B cell (primary cell): ENCODE data around the gene ADD3. TPM values are rescaled to one million over a fixed set of nuclear protein-coding genes. Genes with fewer than 3 reads are reported as not detected.
A peak's percentile ranks its signal among the peaks of the same experiment; 100 is the strongest.

Experiments used
- ATAC-seq: fragments of 200-7000 bp; cut with Tn5 transposase; one replicate; pipeline ENCODE4 v1.10.0; 2021; ENCODE audit warnings: low read depth, mild to moderate bottlenecking, moderate number of reproducible peaks, moderate library complexity
- CTCF ChIA-PET: fragments of 350-600 bp; sonication (Branson Sonifier 250); formaldehyde crosslinking; loops from one replicate; lab custom pipeline; 2021; ENCODE audit warnings: antibody characterized with exemption, inconsistent platforms; lab: Charles Lee
- POLR2A ChIA-PET: fragments of 350-600 bp; sonication (Branson Sonifier 250); formaldehyde crosslinking; loops from one replicate; lab custom pipeline; 2021; ENCODE audit warnings: antibody characterized with exemption; lab: Charles Lee
- DNase-seq: peaks from one replicate; pipeline ENCODE4 v3.0.0; 2013
- H2AFZ ChIP-seq: 2 replicates; pipeline ENCODE4 v1.6.1; 2012; ENCODE audit warnings: mild to moderate bottlenecking, low read depth, low read length; ENCODE audit not compliant: insufficient read depth, poor library complexity, severe bottlenecking
- H3K27ac ChIP-seq, 2 donors: 1 replicate in 1 of 2; 2 replicates in 1 of 2; pipeline ENCODE4 v1.5.1; 2012 to 2013; ENCODE audit warnings: low read length in 2 of 2, mild to moderate bottlenecking in 2 of 2, moderate library complexity in 1 of 2
- H3K27me3 ChIP-seq, 4 experiments: fragments of 200-600 bp in 1 of 4; sonication (generic) in 1 of 4; replicated peaks in 1 of 4; 1 replicate in 2 of 4; 2 replicates in 2 of 4; pipeline versions ENCODE4 v1.6.1 to v1.7.0; 2013 to 2016; ENCODE audit warnings: low read length in 3 of 4, mild to moderate bottlenecking in 2 of 4, mixed read lengths in 1 of 4, moderate library complexity in 1 of 4; ENCODE audit not compliant: insufficient read depth in 4 of 4, control insufficient read depth in 3 of 4; ENCODE audit errors: control extremely low read depth in 1 of 4
- H3K36me3 ChIP-seq, 2 experiments: replicated peaks in 1 of 2; 1 replicate in 1 of 2; 2 replicates in 1 of 2; pipeline versions ENCODE4 v1.6.1 to v1.7.1; 2013; ENCODE audit warnings: low read length in 1 of 2; ENCODE audit not compliant: insufficient read depth in 2 of 2, control insufficient read depth in 1 of 2; ENCODE audit errors: control extremely low read depth in 1 of 2, extremely low read depth in 1 of 2
- H3K4me1 ChIP-seq, 2 donors: fragments of 200-600 bp in 1 of 2; sonication (generic) in 1 of 2; 1 replicate in 1 of 2; 2 replicates in 1 of 2; pipeline versions ENCODE4 v1.5.1 to v1.6.1; 2013 to 2017; ENCODE audit warnings: low read length in 2 of 2; ENCODE audit not compliant: control insufficient read depth in 2 of 2, insufficient read depth in 2 of 2
- H3K4me2 ChIP-seq: replicated peaks from 2 replicates; pipeline ENCODE3; 2012; ENCODE audit warnings: mild to moderate bottlenecking, low read depth, low read length; ENCODE audit not compliant: poor library complexity, severe bottlenecking
- H3K4me3 ChIP-seq, 5 experiments: fragments of 200-600 bp in 1 of 5; sonication (generic) in 1 of 5; 1 replicate in 3 of 5; 2 replicates in 2 of 5; pipeline versions ENCODE4 v1.5.1 to v1.7.0; 2011 to 2016; ENCODE audit warnings: low read length in 4 of 5, mild to moderate bottlenecking in 4 of 5, low read depth in 2 of 5, control low read depth in 1 of 5, moderate library complexity in 1 of 5; ENCODE audit not compliant: insufficient read depth in 1 of 5; ENCODE audit errors: control extremely low read depth in 1 of 5, extremely low read depth in 1 of 5
- H3K79me2 ChIP-seq: fragments of 200-600 bp; sonication (generic); one replicate; pipeline ENCODE4 v1.6.0; 2016; ENCODE audit warnings: low read length; ENCODE audit not compliant: control insufficient read depth, insufficient read depth
- H3K9ac ChIP-seq: fragments of 200-600 bp; sonication (generic); 2 replicates; pipeline ENCODE4 v1.6.1; 2017; ENCODE audit warnings: mild to moderate bottlenecking, low read length, moderate library complexity
- H3K9me3 ChIP-seq, 3 donors: one replicate each; pipeline versions ENCODE4 v1.6.1 to v1.7.1; 2013; ENCODE audit warnings: low read length in 2 of 3; ENCODE audit not compliant: control insufficient read depth in 2 of 3, insufficient read depth in 1 of 3; ENCODE audit errors: control extremely low read depth in 1 of 3
- H4K20me1 ChIP-seq: 2 replicates; pipeline ENCODE4 v1.6.0; 2012; ENCODE audit warnings: mild to moderate bottlenecking, low read length; ENCODE audit not compliant: insufficient read depth, control insufficient read depth, poor library complexity, severe bottlenecking
- H3K27ac Mint-ChIP-seq: one replicate; pipeline ENCODE4 v1.8.0; 2021; ENCODE audit warnings: mixed read lengths
- H3K27me3 Mint-ChIP-seq: one replicate; pipeline ENCODE4 v1.8.0; 2021; ENCODE audit warnings: mixed read lengths
- H3K4me1 Mint-ChIP-seq: one replicate; pipeline ENCODE4 v1.8.0; 2021; ENCODE audit warnings: mixed read lengths
- H3K4me3 Mint-ChIP-seq: one replicate; pipeline ENCODE4 v1.8.0; 2021; ENCODE audit warnings: mixed read lengths
- H3K9me3 Mint-ChIP-seq: one replicate; pipeline ENCODE4 v1.8.0; 2022; ENCODE audit warnings: mixed read lengths; ENCODE audit not compliant: insufficient read depth
- EZH2 ChIP-seq: IDR thresholded peaks from 2 replicates; pipeline ENCODE4 v1.6.1; 2012; ENCODE audit warnings: borderline replicate concordance, low read depth, mild to moderate bottlenecking, moderate library complexity, low read length; ENCODE audit not compliant: insufficient read depth, poor library complexity, severe bottlenecking
- WGBS: methylation state at CpG from one replicate; pipeline ENCODE4 v1.1.5; 2013; ENCODE audit warnings: missing lambda C conversion rate; ENCODE audit not compliant: insufficient coverage; 5-methylcytosine and 5-hydroxymethylcytosine counted together
- intact Hi-C: fragments of 100-400 bp; cut with micrococcal nuclease; formaldehyde crosslinking; loops from one replicate; pipeline ENCODE4 v1.10.0; 2022
- polyA plus RNA-seq: library from polyadenylated mRNA; depleted of rRNA; stranded (reverse); fragments of >200 nt; gene quantifications from 2 replicates; pipeline ENCODE4 v1.2.3, GENCODE V29; 2012
- total RNA-seq, 2 donors: library from RNA; stranded (reverse); fragments of 120-200 nt in 1 of 2; gene quantifications; 1 replicate in 1 of 2; 2 replicates in 1 of 2; pipeline versions ENCODE4 v1.2.3 to v1.2.4, GENCODE V29; 2013 to 2022
- TF ChIP-seq, protein P1 (sequence below): fragments of 200-600 bp; IDR thresholded peaks from one replicate; pipeline ENCODE4 v1.8.0; 2022; ENCODE audit warnings: antibody characterized with exemption, mild to moderate bottlenecking

ADD3 gene
- total and polyA plus RNA-seq, 2 donors (not counting 1 experiment from before 2014, with no cell fraction given), result 156 to 185 TPM

GRCh38 chr10:110009736-110010475 is 2.1 kb downstream of the ADD3 start:
- ChIA-PET CTCF (interaction anchor here (0.6 to 1.8 kb wide), 6 partner anchors 31 to 198 kb away, joined by 3 to 8 read pairs (median 3); partner anchors contain the start of genes MXI1 and XPNPEP1), POLR2A (no interaction called here)
- Histone ChIP-seq H3K36me3 (no peaks in the 10 kb centered on the region), H4K20me1 (peaks cover 10% of the 10 kb centered on the region), H3K4me3 (peak overlapping the region in 4 of 5 experiments; percentile 7 to 95 (median 48)), H3K9me3 (no peaks in the 10 kb centered on the region), H3K4me1 (peaks cover 38 to 45% of the 10 kb centered on the region in 2 donors), H2AFZ (no peak overlapping the region), H3K9ac (peak overlapping the region; percentile 91), H3K79me2 (peaks cover 65% of the 10 kb centered on the region), H3K4me2 (peak overlapping the region; percentile 95), H3K27me3 (no peaks in the 10 kb centered on the region), H3K27ac (peak overlapping the region; percentile 13 to 64)
- Mint-ChIP-seq H3K9me3 (no peaks in the 10 kb centered on the region), H3K27me3 (no peaks in the 10 kb centered on the region), H3K4me3 (no peak overlapping the region), H3K4me1 (peaks cover 49% of the 10 kb centered on the region), H3K27ac (peak overlapping the region; percentile 71)
- intact Hi-C loops, result loop anchor here (1.0 to 5.0 kb wide), 8 partner anchors 53 to 909 kb away; partner anchors contain the start of genes BBIP1, SHOC2 and SMC3
- ATAC-seq, result no peak
- DNase-seq, result peak; percentile 57
- TF ChIP-seq EZH2, result no peak
- TF ChIP-seq, protein P1, sequence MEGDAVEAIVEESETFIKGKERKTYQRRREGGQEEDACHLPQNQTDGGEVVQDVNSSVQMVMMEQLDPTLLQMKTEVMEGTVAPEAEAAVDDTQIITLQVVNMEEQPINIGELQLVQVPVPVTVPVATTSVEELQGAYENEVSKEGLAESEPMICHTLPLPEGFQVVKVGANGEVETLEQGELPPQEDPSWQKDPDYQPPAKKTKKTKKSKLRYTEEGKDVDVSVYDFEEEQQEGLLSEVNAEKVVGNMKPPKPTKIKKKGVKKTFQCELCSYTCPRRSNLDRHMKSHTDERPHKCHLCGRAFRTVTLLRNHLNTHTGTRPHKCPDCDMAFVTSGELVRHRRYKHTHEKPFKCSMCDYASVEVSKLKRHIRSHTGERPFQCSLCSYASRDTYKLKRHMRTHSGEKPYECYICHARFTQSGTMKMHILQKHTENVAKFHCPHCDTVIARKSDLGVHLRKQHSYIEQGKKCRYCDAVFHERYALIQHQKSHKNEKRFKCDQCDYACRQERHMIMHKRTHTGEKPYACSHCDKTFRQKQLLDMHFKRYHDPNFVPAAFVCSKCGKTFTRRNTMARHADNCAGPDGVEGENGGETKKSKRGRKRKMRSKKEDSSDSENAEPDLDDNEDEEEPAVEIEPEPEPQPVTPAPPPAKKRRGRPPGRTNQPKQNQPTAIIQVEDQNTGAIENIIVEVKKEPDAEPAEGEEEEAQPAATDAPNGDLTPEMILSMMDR, result no peak
- 88% methylated on average over 2 of the region's 4 CpGs for WGBS
